22Rv1 (cell line): ENCODE measurements around the gene DNAAF8.

Experiments
- CTCF ChIP-seq: fragments of 450-650 bp; IDR thresholded peaks from 2 replicates; pipeline ENCODE4 v1.5.1; 2017; ENCODE audit warnings: mild to moderate bottlenecking
- ZFX ChIP-seq: fragments of 450-650 bp; IDR thresholded peaks from 2 replicates; pipeline ENCODE4 v1.6.1; 2017; ENCODE audit warnings: antibody characterized with exemption, borderline replicate concordance

- TF ChIP-seq CTCF (no peak), ZFX (no peak)
Measured at GRCh38 chr16:4750896-4751295, 16.6 kb downstream of the DNAAF8 start.
